Loucy (cell line): ENCODE results near the gene NPTX1.

Experiments
- H2AFZ ChIP-seq: fragments of 200-600 bp; sonication (generic); 2 replicates; pipeline ENCODE4 v1.6.0; 2016; ENCODE audit warnings: antibody characterized with exemption, mild to moderate bottlenecking, low read length, moderate library complexity
- H3F3A ChIP-seq: fragments of 200-600 bp; 2 replicates; pipeline ENCODE4 v1.6.0; 2016; ENCODE audit warnings: antibody characterized with exemption, low read depth, mild to moderate bottlenecking
- H3K27me3 ChIP-seq: fragments of 200-600 bp; sonication (generic); 2 replicates; pipeline ENCODE4 v1.6.1; 2014; ENCODE audit warnings: low read length, mild to moderate bottlenecking; ENCODE audit not compliant: insufficient read depth, poor library complexity, severe bottlenecking
- H3K36me3 ChIP-seq: fragments of 200-600 bp; sonication (generic); 2 replicates; pipeline ENCODE4 v1.6.1; 2016; ENCODE audit warnings: low read length; ENCODE audit not compliant: insufficient read depth
- H3K4me1 ChIP-seq: fragments of 200-600 bp; sonication (generic); 2 replicates; pipeline ENCODE4 v1.5.1; 2014; ENCODE audit warnings: low read length, mild to moderate bottlenecking; ENCODE audit not compliant: insufficient read depth, poor library complexity, severe bottlenecking
- H3K4me2 ChIP-seq: fragments of 200-600 bp; sonication (generic); 2 replicates; pipeline ENCODE4 v1.6.0; 2014; ENCODE audit warnings: antibody characterized with exemption, low read length, low read depth, mild to moderate bottlenecking; ENCODE audit not compliant: poor library complexity, severe bottlenecking
- H3K4me3 ChIP-seq: fragments of 200-600 bp; sonication (generic); 2 replicates; pipeline ENCODE4 v1.5.1; 2014; ENCODE audit warnings: low read length, mild to moderate bottlenecking, mixed read lengths; ENCODE audit not compliant: poor library complexity, severe bottlenecking
- H3K79me2 ChIP-seq: fragments of 200-600 bp; sonication (generic); 2 replicates; pipeline ENCODE4 v1.6.1; 2014; ENCODE audit warnings: low read length; ENCODE audit not compliant: insufficient read depth
- H3K9ac ChIP-seq: fragments of 200-600 bp; sonication (generic); 2 replicates; pipeline ENCODE4 v1.6.0; 2014; ENCODE audit warnings: mild to moderate bottlenecking, low read depth, low read length, moderate library complexity; ENCODE audit not compliant: poor library complexity, severe bottlenecking
- H3K9me2 ChIP-seq: fragments of 200-600 bp; sonication (generic); replicated peaks from 2 replicates; pipeline ENCODE4 v1.6.1; 2016; ENCODE audit warnings: low read depth, low read length, mixed read lengths
- H3K9me3 ChIP-seq: fragments of 200-600 bp; sonication (generic); 2 replicates; pipeline ENCODE4 v1.6.1; 2014; ENCODE audit warnings: mild to moderate bottlenecking, antibody characterized with exemption, low read length, low read depth; ENCODE audit not compliant: insufficient read depth
- H4K20me1 ChIP-seq: fragments of 200-600 bp; sonication (generic); 2 replicates; pipeline ENCODE4 v1.6.0; 2014; ENCODE audit warnings: antibody characterized with exemption, low read length, mild to moderate bottlenecking; ENCODE audit not compliant: insufficient read depth, poor library complexity, severe bottlenecking
- EZH2phosphoT487 ChIP-seq: fragments of 200-600 bp; IDR thresholded peaks from 2 replicates; pipeline ENCODE4 v1.6.1; 2018; ENCODE audit warnings: antibody characterized with exemption, mild to moderate bottlenecking, moderate library complexity, borderline replicate concordance
- TF ChIP-seq, protein P1 (sequence below): fragments of 200-600 bp; sonication (generic); conservative IDR thresholded peaks from 2 replicates; pipeline ENCODE4 v1.5.1; 2014; ENCODE audit warnings: mild to moderate bottlenecking, antibody characterized with exemption, low read length

NPTX1 gene

GRCh38 chr17:80474231-80474960, 2.0 kb downstream of the NPTX1 start:
- H3K9me3 ChIP-seq: no peaks in the 10 kb centered on the region
- H3K4me1 ChIP-seq: peaks cover 18% of the 10 kb centered on the region
- TF ChIP-seq, protein P1, sequence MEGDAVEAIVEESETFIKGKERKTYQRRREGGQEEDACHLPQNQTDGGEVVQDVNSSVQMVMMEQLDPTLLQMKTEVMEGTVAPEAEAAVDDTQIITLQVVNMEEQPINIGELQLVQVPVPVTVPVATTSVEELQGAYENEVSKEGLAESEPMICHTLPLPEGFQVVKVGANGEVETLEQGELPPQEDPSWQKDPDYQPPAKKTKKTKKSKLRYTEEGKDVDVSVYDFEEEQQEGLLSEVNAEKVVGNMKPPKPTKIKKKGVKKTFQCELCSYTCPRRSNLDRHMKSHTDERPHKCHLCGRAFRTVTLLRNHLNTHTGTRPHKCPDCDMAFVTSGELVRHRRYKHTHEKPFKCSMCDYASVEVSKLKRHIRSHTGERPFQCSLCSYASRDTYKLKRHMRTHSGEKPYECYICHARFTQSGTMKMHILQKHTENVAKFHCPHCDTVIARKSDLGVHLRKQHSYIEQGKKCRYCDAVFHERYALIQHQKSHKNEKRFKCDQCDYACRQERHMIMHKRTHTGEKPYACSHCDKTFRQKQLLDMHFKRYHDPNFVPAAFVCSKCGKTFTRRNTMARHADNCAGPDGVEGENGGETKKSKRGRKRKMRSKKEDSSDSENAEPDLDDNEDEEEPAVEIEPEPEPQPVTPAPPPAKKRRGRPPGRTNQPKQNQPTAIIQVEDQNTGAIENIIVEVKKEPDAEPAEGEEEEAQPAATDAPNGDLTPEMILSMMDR: peak; percentile 53
- no peak for TF ChIP-seq EZH2phosphoT487
- no peaks in the 10 kb centered on the region for H3F3A ChIP-seq
- peak overlapping the region; percentile 56 for H3K9ac ChIP-seq
- no peaks in the 10 kb centered on the region; the same call in 1 of the 2 replicates for H3K79me2 ChIP-seq
- H4K20me1 ChIP-seq: no peaks in the 10 kb centered on the region
- H3K9me2 ChIP-seq: no peaks in the 10 kb centered on the region
- H3K4me3 ChIP-seq: peak overlapping the region; percentile 71
- no peaks in the 10 kb centered on the region for H3K36me3 ChIP-seq
- no peak overlapping the region for H2AFZ ChIP-seq
- peak overlapping the region; percentile 77 for H3K4me2 ChIP-seq
- H3K27me3 ChIP-seq: peaks cover 11% of the 10 kb centered on the region

DNA sequence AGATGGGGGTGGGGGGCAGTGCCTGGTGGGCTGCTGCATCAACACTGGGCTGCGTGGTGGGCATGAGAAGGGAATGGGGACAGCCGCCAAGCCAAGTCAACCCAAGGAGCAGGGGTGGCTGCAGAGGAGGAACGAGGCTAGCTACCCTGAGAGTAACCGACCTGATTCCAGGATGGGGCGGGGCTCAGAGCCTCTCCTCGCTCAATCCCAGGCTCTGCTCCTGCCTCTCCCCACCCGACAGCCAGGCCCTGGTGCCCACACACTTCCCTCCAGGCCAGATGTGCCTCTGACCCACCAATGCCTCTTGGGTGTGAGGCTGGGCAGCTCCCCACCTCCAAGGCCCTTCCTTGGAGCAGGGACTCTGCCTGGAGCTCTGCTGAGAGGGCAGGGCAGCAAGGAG, 2.7 kb downstream of the NPTX1 start:
- Histone ChIP-seq H3K79me2 (no peaks in the 10 kb centered on the region; the same call in 1 of the 2 replicates), H4K20me1 (no peaks in the 10 kb centered on the region), H3K4me2 (peak overlapping the region; percentile 77), H3K27me3 (peaks cover 11% of the 10 kb centered on the region), H3K9ac (no peak overlapping the region), H3K9me3 (no peaks in the 10 kb centered on the region), H3K36me3 (no peaks in the 10 kb centered on the region), H3K4me1 (peaks cover 18% of the 10 kb centered on the region), H3K4me3 (peak overlapping the region; percentile 71), H3F3A (no peaks in the 10 kb centered on the region), H3K9me2 (no peaks in the 10 kb centered on the region), H2AFZ (no peak overlapping the region)
- TF ChIP-seq, protein P1: no peak
- no peak for TF ChIP-seq EZH2phosphoT487

GRCh38 chr17:80472996-80473395, 3.4 kb downstream of the NPTX1 start:
- H3K79me2 ChIP-seq: no peaks in the 10 kb centered on the region; the same call in 1 of the 2 replicates
- no peaks in the 10 kb centered on the region for H3K9me2 ChIP-seq
- H3F3A ChIP-seq: no peaks in the 10 kb centered on the region
- no peak overlapping the region for H3K9ac ChIP-seq
- peaks cover 18% of the 10 kb centered on the region for H3K4me1 ChIP-seq
- H3K36me3 ChIP-seq: no peaks in the 10 kb centered on the region
- H2AFZ ChIP-seq: no peak overlapping the region
- H3K4me3 ChIP-seq: no peak overlapping the region
- H4K20me1 ChIP-seq: no peaks in the 10 kb centered on the region
- peaks cover 11% of the 10 kb centered on the region for H3K27me3 ChIP-seq
- H3K4me2 ChIP-seq: no peak overlapping the region
- H3K9me3 ChIP-seq: no peaks in the 10 kb centered on the region
- TF ChIP-seq, protein P1: no peak
- TF ChIP-seq EZH2phosphoT487: no peak
